GM12864 (cell line): ENCODE results near the gene NRDE2.

Experiments
- DNase-seq: peaks from one replicate; pipeline ENCODE4 v3.0.0-alpha.2; 2011; ENCODE audit warnings: low read depth
- H3K4me3 ChIP-seq: 2 replicates; pipeline ENCODE4 v1.5.1; 2011; ENCODE audit warnings: mild to moderate bottlenecking, low read depth, low read length, control low read depth
- TF ChIP-seq, protein P1 (sequence below): IDR thresholded peaks from 2 replicates; pipeline ENCODE4 v1.5.1; 2011; ENCODE audit warnings: low read depth, mild to moderate bottlenecking, moderate library complexity, low read length, control low read depth, inconsistent platforms; ENCODE audit errors: missing control alignments

Gene NRDE2

DNA sequence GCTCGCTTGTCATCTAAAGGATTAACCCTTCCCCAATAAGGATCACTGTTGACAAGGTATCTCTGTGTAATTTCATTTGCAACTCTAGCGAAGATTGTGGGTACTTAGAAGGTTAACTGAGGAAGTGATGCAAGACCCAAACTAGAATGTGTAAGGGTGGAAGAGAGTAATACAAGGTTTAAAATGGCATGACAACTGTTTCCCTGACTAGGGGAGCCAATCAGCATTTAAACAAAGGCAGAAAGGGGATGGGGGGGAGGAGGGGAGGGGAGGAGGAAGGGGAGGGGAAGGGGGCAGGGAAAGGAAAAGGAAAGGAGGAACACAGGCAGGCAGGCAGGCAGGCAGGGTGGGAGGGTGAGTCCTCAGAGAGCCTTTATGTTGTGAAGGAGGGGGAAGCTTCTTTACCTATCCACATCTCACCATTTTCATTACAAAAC, 31.1 kb downstream of the NRDE2 start:
- DNase-seq: no peak
- TF ChIP-seq, protein P1, sequence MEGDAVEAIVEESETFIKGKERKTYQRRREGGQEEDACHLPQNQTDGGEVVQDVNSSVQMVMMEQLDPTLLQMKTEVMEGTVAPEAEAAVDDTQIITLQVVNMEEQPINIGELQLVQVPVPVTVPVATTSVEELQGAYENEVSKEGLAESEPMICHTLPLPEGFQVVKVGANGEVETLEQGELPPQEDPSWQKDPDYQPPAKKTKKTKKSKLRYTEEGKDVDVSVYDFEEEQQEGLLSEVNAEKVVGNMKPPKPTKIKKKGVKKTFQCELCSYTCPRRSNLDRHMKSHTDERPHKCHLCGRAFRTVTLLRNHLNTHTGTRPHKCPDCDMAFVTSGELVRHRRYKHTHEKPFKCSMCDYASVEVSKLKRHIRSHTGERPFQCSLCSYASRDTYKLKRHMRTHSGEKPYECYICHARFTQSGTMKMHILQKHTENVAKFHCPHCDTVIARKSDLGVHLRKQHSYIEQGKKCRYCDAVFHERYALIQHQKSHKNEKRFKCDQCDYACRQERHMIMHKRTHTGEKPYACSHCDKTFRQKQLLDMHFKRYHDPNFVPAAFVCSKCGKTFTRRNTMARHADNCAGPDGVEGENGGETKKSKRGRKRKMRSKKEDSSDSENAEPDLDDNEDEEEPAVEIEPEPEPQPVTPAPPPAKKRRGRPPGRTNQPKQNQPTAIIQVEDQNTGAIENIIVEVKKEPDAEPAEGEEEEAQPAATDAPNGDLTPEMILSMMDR: no peak
- H3K4me3 ChIP-seq: no peak overlapping the region

DNA sequence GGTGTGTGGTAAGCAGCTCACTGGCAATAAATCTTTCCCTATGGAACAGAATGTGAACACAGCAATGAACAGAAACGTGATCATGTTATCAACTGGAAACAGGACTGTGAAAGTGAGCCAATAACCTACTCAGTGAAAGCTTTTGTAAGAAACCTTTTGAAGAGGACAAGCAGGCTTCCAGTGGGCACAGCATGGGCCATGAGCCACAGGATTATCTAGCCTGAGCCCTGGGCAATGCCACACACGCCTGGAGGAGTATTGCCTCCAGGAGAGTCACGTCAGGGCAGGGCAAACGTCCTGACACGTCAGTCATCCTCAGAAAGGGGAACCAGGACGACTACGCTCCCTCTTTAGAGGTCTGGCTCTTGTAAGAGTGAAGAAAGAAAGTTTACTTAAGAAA, 32.3 kb downstream of the NRDE2 start:
- TF ChIP-seq, protein P1: no peak
- no peak overlapping the region for H3K4me3 ChIP-seq
- no peak for DNase-seq

DNA sequence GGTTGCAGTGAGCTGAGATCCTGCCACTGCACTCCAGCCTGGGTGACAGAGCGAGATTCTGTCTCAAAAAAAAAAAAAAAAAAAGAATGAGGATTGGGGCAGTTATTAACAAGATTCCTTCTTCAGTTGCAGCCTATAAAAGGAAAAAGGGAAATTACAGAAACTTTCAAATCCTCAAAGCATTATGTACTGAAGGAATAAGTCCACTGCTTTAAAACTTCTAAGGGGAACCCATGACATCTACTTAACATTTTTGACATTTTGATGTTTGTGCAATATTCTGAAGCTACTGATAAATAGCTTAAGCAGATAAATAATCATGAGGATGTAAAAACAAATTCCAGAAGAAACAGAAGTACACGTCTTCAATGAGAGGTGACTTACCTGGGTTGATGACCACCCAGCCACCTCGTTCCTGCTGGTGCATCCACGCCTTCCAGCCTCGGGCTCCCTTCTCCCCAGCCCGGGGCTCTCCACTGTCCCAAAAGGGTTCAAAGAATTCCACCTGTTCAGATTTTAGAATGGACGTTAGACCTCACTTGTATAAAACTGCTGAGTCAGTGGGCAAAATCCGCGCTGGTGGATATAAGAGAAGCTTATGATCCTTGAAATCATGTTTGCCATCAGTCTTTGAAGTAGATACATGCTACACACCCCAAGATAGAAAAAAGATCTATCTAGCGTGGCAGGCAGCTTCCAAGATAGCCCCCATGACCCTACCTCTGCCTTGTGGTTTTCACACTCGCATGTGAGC, 33.7 kb downstream of the NRDE2 start:
- DNase-seq: no peak
- no peak overlapping the region for H3K4me3 ChIP-seq
- TF ChIP-seq, protein P1: no peak

DNA sequence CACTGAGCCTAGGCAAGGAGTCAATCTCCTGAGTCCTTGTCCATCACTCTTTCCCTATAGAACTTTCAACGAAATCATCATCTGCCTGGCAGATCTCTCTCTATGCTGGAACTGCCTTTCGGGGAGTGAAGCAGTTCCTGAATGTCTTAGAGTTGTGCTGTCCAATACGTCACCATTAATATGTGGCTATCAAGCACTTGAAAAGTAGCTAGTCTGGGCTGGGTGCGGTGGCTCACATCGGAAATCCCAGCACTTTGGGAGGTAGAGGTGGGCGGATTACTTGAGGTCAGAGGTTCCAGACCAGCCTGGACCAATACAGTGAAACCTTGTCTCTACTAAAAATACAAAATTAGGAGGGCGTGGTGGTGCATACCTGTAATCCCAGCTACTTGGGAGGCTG, 35.1 kb downstream of the NRDE2 start:
- TF ChIP-seq, protein P1: no peak
- DNase-seq: no peak
- H3K4me3 ChIP-seq: no peak overlapping the region

DNA sequence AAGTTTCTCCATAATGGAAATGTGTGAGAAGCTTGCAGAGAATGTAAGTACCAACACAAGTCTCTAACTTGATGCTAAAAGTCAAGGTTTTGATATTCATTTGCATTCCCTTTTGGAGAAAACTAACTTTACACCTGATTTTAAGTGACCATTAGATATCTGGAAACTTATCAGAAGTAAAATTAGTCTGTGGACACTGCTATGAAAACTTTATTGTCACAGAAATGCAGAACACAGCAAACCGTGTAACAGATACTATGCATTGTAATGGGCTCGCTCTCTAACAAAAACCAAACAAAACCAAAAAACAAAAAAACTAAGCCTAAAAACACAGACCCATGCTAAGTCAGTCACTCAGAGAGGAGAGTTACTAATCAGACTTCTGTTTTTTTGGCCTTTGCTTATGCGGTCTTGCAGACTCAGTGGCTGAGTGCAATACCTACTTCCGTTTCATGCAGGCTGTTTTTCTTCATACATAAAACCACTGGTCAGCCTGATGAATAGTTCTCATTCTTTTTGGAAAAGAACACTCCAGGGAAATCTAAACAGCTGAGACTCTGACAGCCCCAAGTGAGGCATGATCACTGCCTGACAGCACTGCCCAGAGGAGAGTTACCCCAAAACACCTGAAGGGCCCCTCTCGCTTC, 35.7 kb downstream of the NRDE2 start:
- DNase-seq: no peak
- TF ChIP-seq, protein P1: no peak
- H3K4me3 ChIP-seq: no peak overlapping the region

DNA sequence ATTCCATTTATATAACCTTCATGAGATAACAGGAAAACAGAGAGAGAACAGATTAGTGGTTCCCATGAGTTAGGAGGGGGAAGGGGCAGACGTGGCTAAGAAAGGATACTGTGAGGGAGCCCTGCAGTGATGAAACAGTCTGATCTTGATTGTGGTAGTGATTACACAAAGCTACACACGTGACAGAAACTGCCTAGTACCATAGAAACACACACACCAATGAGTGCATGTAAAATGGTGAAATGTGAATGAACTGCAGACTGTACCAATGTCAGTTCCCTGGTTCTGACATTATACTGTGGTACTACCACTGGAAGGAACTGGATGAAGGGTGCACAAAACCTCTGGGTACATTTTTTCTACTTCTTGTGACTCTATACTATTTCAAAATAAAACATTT, 36.9 kb downstream of the NRDE2 start:
- TF ChIP-seq, protein P1: no peak
- no peak for DNase-seq
- no peak overlapping the region for H3K4me3 ChIP-seq
